T-helper 1 cell (primary cell): ENCODE measurements around the gene NOLC1.
A peak's percentile ranks its signal among the peaks of the same experiment; 100 is the strongest.

Experiments used
- DNase-seq, 5 donors: peaks; one replicate each; pipeline ENCODE4 v3.0.0-alpha.2; 2012 to 2020

NOLC1 gene

DNA sequence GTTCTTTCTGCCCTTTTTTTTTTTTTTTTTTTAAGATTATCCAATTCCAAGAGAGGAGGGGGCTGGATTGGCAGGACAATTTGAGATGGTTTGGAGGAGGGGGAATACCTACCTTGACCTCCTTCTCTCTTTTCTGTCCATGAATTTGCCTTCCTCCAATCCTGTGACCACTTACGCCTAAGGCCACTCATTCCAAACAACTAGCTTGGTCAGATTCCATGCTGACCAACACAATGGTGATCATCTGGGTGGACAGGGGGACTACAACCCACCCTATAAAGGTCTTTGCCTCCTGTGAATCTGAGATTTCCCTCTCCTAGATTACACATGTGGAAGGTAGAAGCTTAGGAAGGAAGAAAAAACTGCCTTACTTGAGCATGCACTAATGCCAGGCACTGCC, 29.7 kb upstream of the NOLC1 start:
- DNase-seq, result no peak

DNA sequence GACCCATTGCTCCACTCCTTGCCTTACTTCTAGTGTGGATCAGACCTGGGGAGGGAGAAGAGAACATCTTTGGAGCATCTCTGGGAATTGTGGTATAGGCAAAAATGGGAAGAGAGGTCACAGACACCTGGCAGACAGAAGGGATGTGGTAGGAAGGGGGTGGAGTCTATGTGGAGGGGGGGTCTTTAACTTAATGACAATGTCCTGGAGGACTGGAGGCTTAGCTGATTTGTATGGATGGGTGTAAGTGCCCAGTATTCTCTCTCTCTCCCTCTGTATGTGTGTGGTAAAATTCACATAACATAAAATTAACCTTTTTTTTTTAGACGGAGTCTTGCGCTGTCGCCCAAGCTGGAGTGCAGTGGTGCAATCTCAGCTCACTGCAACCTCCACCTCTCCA, 29.0 kb upstream of the NOLC1 start:
- DNase-seq, result no peak

DNA sequence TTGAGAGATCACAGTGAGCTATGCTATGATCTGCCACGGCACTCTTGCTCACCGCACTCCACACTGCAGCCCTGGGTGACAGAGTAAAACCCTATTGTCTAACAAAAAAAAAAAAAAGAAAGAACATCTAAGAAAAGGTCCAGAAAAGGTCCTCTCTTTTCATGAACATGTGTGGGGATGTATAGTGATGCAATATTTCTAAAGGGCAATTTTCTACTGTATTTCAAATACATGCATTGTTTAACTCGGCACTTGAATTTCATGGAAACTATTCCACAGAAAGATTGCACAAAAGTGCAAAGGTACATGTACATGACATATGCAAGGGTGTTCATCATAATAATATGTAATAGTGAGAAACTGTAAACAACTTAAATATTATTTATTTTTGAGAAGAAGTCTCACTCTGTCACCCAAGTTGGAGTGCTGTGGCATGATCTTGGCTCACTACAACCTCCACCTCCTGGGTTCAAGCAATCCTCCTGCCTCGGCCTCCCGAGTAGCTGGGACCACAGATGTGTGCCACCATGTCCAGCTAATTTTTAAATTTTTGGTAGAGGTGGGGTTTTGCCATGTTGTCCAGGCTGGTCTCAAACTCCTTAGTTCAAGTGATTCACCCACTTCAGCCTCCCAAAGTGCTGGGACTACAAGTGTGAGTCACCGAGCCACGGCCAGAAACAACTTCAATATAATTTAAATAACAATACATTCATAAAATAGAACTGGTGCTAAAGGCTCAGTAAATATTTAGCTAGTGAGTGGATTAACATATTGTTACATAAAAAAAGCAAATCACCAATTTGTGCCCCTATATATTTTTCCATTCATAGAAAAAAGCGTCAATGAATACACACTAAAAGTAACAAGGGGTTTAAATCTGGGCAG, 20.7 kb upstream of the NOLC1 start:
- no peak for DNase-seq

DNA sequence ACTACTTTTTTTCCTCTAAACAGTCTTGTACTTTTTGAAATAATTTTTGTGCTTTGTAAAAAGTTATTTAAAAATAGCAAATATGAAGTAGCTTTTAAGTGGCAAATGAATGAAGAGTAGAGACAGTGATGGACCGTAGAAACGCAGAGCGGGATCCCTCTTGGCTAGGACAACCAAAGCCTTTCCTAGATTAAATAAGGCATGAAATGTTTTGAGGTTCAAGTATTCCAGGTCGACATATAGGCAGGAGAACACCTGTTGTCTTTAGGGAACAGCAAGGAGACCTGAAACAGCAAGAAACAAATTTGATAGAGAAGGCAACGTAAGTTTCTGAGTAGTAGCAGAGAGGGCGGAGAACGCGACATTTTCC, 20.0 kb upstream of the NOLC1 start:
- no peak for DNase-seq

GRCh38 chr10:102132563-102133372, 19.4 kb upstream of the NOLC1 start, which contains the start of gene PPRC1:
Gene PPRC1, plus strand, starts transcription at chr10:102133040. Its CDS starts 29 bp downstream, at chr10:102133069.
- DNase-seq, result peak; percentile 93 to 98 (median 97)

DNA sequence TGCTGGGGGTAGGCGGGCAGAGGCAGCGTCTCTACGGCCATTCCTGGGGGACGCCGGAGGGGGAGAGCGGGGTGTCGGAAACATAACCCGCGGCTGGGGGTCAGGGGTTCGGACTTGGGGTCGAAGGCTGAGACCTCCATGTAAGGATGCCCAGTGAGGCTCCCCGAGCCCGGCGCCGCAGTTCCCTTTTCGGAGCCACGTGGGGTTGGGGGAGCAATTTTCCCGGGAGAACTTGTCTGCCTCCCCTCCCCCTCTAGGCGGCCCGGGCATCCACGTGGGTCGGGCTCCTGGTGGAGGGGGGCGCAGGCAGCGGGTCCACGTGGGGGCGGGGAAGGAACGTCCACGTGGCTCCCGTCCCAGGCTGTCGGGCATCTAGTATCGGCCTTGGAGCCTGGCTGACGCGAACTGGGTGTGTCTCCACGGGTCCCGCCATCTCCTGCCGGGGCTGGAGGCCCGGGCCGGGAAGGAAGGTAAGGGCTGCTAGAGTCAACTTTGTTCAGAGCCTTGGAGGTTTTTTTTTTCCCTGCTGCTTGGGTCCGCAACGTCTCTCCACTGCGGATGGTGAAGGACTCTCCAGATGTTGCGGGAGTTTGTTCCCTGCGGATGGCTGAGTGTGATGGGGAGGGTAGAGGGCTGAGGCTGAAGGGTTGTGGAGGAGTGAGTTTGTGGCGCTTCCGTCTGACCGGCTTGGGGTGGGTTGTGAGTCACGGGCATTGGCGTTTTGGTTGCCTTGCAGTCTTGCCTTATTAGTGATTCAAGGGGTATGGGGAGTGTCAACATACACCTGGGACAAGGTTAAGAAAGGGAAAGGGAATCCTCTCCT, 18.6 kb upstream of the NOLC1 start:
- peak in 2 of 5 donors; percentile 27 to 50 for DNase-seq

DNA sequence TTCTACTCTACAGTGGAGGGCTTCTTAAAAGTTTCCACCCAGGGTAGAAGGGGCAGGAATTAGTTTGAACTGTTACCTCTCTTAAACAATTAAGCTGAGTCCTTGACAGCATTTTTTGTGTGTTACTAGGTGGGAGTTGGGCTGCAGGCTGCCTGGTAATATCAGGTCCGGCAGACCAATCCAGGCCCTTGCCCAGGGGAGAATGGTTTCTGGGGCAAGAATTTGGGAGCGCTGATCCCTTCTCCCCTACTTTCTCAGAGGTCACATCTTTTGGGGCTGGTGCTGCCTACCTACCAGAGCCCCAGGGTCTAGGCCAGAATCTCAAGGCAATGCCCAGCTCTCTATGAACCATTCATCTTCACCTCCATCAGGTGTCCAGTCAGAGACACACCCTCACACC, 17.8 kb upstream of the NOLC1 start:
- no peak for DNase-seq

- DNase-seq, result no peak
These were observed 16.1 kb upstream of the NOLC1 start for GRCh38 chr10:102135956-102136526.

DNA sequence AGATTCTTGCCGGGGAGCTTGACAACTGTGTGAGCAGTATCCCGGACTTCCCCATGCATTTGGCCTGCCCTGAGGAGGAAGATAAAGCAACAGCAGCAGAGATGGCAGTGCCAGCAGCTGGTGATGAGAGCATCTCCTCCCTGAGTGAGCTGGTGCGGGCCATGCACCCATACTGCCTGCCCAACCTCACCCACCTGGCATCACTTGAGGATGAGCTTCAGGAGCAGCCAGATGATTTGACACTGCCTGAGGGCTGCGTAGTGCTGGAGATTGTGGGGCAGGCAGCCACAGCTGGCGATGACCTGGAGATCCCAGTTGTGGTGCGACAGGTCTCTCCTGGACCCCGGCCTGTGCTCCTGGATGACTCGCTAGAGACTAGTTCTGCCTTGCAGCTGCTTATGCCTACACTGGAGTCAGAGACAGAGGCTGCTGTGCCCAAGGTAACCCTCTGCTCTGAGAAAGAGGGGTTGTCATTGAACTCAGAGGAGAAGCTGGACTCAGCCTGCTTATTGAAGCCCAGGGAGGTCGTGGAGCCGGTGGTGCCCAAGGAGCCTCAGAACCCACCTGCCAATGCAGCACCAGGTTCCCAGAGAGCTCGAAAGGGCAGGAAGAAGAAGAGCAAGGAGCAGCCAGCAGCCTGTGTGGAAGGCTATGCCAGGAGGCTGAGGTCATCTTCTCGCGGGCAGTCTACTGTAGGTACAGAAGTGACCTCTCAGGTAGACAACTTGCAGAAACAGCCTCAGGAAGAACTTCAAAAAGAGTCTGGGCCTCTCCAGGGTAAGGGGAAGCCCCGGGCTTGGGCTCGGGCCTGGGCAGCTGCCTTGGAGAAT, 12.7 kb upstream of the NOLC1 start:
- DNase-seq, result no peak

DNA sequence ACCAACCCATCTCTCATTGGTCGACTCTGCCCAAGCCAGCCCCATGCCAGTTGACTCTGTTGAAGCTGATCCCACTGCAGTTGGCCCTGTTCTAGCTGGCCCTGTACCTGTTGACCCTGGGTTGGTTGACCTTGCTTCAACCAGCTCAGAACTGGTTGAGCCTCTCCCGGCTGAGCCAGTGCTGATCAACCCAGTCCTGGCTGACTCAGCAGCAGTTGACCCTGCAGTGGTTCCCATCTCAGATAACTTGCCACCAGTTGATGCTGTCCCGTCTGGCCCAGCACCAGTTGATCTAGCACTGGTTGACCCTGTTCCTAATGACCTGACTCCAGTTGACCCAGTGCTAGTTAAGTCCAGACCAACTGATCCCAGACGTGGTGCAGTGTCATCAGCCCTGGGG, 12.0 kb upstream of the NOLC1 start:
- DNase-seq, result no peak

DNA sequence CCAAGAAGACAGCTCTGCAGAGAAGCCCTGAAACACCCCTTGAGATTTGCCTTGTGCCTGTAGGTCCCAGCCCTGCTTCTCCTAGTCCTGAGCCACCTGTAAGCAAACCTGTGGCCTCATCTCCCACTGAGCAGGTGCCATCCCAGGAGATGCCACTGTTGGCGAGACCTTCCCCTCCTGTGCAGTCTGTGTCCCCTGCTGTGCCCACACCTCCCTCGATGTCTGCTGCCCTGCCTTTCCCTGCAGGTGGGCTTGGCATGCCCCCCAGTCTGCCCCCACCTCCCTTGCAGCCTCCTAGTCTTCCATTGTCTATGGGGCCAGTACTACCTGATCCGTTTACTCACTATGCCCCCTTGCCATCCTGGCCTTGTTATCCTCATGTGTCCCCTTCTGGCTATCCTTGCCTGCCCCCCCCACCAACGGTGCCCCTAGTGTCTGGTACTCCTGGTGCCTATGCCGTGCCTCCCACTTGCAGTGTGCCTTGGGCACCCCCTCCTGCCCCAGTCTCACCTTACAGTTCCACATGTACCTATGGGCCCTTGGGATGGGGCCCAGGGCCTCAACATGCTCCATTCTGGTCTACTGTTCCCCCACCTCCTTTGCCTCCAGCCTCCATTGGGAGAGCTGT, 11.2 kb upstream of the NOLC1 start:
- DNase-seq, result no peak

- no peak for DNase-seq
These were observed 10.5 kb upstream of the NOLC1 start for GRCh38 chr10:102141583-102142107.

DNA sequence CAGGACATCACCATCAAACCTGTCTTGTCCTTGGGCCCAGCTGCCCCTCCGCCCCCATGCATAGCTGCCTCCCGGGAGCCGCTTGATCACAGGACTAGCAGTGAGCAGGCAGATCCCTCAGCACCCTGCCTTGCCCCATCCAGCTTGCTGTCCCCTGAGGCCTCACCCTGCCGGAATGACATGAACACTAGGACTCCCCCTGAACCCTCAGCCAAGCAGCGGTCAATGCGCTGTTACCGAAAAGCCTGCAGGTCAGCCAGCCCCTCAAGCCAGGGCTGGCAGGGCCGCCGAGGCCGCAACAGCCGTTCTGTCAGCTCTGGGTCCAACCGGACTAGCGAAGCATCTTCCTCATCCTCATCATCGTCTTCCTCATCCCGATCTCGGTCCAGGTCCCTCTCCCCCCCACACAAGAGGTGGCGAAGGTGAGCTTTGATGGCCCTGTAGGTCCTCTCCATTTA, 5.2 kb upstream of the NOLC1 start:
- no peak for DNase-seq

DNA sequence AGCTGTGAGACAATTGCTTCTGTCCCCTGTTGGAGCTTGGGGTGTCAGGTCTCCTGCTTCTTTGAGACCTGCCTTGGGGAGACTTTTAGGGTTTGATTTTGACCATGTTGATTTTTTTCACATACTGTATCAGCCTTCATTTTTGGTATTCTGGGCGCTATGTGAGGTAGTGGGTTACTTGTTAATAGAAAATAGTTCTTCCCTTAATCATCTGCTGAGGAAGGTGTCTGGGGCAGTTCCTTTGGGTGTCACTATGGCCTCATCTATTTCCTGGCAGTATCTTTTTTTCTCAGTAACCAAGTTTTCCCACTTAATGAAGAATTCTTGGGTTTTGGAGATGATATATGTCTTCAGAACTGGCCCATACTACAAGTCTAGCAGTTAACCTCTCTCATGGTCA, 4.6 kb upstream of the NOLC1 start:
- DNase-seq, result no peak

- no peak for DNase-seq
These were observed 3.9 kb upstream of the NOLC1 start for GRCh38 chr10:102148275-102148674.

- DNase-seq, result no peak
These were observed 1.0 kb upstream of the NOLC1 start for GRCh38 chr10:102150970-102151773.

DNA sequence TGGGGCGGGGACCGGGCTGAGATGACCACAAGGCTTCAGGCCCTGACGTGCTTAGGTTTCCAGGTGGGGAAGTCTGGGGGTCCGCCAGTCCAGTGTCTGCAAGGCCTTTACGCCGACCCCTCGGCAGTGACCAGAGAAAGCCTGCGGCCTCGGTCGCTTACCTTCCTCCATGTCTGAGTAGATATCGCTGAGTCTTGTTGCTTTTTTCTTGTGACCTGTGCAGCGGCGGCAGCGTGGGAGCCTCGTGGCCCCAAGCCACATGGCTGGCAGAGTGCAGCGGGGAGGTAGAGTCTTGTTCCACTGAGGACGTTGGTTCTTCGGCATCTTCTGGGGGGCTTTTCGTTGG, 329 bp downstream of the NOLC1 start:
- no peak for DNase-seq

- no peak for DNase-seq
These were observed 968 bp downstream of the NOLC1 start for GRCh38 chr10:102153093-102153620.

GRCh38 chr10:102154466-102155116, 2.4 kb downstream of the NOLC1 start:
- no peak for DNase-seq
